ENCODE results near the gene DCLK1. TPM values are rescaled to one million over a fixed set of nuclear protein-coding genes. Genes with fewer than 3 reads are reported as not detected.

The DCLK1 gene
- total RNA-seq, 1 donor from 2014 or later = 9.1 TPM

DNA sequence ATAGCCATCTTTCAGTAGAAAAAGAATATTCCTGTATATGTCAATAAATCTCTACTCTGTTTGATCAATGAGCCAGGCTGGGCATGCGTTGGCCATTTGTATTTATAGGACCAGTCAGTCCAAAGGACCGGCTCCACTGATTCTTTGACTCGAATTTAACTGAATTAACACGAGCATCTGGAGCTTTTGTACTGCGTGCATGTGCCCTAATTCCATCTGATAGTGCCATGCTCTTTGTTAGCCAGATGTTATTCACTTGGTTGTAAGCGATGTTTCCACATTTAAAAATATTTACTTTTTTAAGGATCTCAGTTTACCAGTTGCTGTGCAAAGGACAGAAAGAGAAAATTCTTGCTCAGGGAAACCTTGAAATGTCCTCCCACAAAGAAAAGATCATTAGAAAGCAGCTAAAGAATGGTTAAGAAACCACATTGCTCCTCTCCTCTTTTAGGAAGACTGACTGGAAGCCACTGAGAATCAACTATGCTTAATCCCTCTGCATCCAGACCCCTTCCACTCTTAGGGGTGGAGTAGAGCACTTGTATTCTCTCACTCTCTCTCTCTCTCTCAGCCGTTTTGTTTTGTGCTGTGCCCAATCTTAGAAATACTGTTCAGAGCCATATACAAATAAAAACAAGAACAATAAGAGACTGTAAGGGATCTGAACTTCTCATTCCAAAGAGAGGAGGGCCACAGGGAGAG, 165.8 kb downstream of the DCLK1 start:
- no peak for DNase-seq (ENCODE audit: extremely low spot score, unreplicated experiment)
- peaks cover 6% of the 10 kb centered on the region for H3K9me3 Mint-ChIP-seq (ENCODE audit: unreplicated experiment)
- TF ChIP-seq, protein P1, sequence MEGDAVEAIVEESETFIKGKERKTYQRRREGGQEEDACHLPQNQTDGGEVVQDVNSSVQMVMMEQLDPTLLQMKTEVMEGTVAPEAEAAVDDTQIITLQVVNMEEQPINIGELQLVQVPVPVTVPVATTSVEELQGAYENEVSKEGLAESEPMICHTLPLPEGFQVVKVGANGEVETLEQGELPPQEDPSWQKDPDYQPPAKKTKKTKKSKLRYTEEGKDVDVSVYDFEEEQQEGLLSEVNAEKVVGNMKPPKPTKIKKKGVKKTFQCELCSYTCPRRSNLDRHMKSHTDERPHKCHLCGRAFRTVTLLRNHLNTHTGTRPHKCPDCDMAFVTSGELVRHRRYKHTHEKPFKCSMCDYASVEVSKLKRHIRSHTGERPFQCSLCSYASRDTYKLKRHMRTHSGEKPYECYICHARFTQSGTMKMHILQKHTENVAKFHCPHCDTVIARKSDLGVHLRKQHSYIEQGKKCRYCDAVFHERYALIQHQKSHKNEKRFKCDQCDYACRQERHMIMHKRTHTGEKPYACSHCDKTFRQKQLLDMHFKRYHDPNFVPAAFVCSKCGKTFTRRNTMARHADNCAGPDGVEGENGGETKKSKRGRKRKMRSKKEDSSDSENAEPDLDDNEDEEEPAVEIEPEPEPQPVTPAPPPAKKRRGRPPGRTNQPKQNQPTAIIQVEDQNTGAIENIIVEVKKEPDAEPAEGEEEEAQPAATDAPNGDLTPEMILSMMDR (IDR thresholded peaks at IDR 0.05) = no peak
- no peak overlapping the region for H3K4me3 Mint-ChIP-seq (ENCODE audit: unreplicated experiment)
- H3K36me3 Mint-ChIP-seq (ENCODE audit: unreplicated experiment) = peaks cover 2% of the 10 kb centered on the region
- no peak overlapping the region for H3K27ac Mint-ChIP-seq (ENCODE audit: unreplicated experiment)
- H3K4me1 Mint-ChIP-seq (ENCODE audit: unreplicated experiment) = peaks cover 25% of the 10 kb centered on the region
- H3K27me3 Mint-ChIP-seq (ENCODE audit: unreplicated experiment) = no peaks in the 10 kb centered on the region

DNA sequence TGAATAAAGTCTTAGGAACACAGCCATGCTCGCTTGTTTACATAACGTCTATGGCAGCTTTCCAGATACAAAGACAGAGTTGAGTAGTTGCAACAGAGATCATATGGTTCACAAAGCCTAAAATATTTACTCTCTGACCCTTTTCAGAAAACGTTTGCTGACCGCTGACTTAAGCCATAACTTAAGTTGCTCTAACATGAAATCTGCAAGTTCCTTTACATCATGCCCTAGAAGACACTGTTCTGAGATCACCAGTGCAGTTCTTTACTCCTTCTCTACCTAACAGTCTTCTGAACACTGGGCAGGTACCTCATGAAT, 166.4 kb downstream of the DCLK1 start:
- Mint-ChIP-seq H3K4me3 (ENCODE audit: unreplicated experiment) (no peak overlapping the region), H3K9me3 (ENCODE audit: unreplicated experiment) (peaks cover 4% of the 10 kb centered on the region), H3K27me3 (ENCODE audit: unreplicated experiment) (no peaks in the 10 kb centered on the region), H3K4me1 (ENCODE audit: unreplicated experiment) (peaks cover 29% of the 10 kb centered on the region), H3K27ac (ENCODE audit: unreplicated experiment) (no peak overlapping the region), H3K36me3 (ENCODE audit: unreplicated experiment) (peaks cover 2% of the 10 kb centered on the region)
- TF ChIP-seq, protein P1 (IDR thresholded peaks at IDR 0.05) = no peak
- DNase-seq (ENCODE audit: extremely low spot score, unreplicated experiment) = no peak

DNA sequence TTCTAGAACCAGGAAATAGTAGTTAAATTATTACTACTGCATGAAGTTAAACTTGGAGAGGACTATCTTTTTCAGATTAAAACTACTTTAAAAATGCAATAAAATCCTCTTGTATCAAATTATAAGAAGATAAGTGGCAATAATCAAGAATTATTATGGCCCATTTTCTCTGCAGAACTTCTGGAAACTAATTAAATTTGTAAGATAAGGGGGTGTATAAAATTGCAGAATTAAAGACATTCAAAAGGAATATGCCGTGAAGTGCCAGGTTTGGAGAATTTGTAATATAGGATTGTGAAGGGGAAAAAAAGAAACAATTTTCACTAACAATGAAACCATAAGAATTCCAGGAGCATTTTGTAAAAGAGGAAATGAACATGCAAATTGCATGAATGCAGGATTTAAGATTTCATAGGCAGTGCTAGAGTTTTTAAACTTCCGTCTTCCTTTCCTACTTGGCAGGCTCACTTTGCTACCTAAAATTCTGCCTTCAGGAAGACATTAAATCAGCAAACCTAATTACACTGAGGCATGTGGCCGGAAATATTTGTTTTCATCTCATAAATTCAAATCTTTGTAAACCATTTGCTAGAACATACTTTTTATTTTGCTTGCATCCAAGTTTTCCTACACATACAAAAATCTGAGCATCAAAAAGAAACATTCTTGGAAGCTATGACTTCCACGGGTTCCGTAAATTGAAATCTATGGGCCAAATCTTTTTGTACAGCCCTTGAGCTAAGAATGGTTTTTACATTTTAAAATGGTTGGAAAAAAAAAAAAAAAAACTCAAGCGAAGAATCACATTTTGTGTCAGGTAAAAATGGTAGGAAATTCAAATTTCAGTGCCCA, 166.9 kb downstream of the DCLK1 start:
- peaks cover 2% of the 10 kb centered on the region for H3K36me3 Mint-ChIP-seq (ENCODE audit: unreplicated experiment)
- no peak overlapping the region for H3K4me3 Mint-ChIP-seq (ENCODE audit: unreplicated experiment)
- H3K27ac Mint-ChIP-seq (ENCODE audit: unreplicated experiment) = no peak overlapping the region

DNA sequence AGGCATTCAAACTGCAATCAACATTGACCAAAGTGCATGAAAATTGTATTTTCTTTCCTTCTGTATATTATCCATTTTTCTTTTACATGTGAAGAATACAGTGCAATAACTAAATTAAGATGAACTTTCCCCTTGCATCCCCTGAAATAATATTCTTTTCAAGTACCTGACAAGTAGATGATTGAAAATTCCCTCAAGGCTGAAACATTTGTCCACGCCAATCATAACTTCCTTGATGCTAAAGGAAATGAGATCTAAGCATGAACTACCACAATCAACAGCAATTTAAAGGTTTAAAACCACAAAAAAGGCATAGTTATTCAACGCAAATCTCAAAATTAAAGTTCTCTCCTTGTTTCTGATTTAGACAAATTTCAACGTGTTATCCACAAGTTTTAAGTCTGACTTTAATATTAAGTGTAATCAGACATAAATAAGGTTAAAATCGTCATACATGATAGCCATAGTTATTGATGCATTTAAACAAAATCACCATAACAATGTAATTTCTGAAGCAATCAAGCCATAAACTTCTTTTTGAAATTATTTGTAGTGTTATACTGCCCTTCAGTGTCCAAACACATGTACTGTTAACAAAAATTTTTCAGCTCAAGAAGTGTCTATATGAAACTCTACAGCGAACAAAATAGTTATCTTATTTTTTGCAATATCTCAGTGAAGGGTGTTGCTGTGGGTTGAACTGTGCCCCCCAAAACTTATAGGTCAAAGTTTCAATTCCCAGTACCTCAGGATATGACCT, 169.5 kb downstream of the DCLK1 start:
- Mint-ChIP-seq H3K4me3 (ENCODE audit: unreplicated experiment) (no peak overlapping the region), H3K27me3 (ENCODE audit: unreplicated experiment) (no peaks in the 10 kb centered on the region), H3K4me1 (ENCODE audit: unreplicated experiment) (peaks cover 42% of the 10 kb centered on the region), H3K27ac (ENCODE audit: unreplicated experiment) (no peak overlapping the region), H3K36me3 (ENCODE audit: unreplicated experiment) (no peaks in the 10 kb centered on the region), H3K9me3 (ENCODE audit: unreplicated experiment) (no peaks in the 10 kb centered on the region)
- TF ChIP-seq, protein P1 (IDR thresholded peaks at IDR 0.05) = peak; percentile 58
- no peak for DNase-seq (ENCODE audit: extremely low spot score, unreplicated experiment)

More for the DNA sequence above, 166.9 kb downstream of the DCLK1 start:
- Mint-ChIP-seq H3K27me3 (ENCODE audit: unreplicated experiment) (no peaks in the 10 kb centered on the region), H3K4me1 (ENCODE audit: unreplicated experiment) (peaks cover 35% of the 10 kb centered on the region), H3K9me3 (ENCODE audit: unreplicated experiment) (peaks cover 4% of the 10 kb centered on the region)
- TF ChIP-seq, protein P1 (IDR thresholded peaks at IDR 0.05) = no peak
- no peak for DNase-seq (ENCODE audit: extremely low spot score, unreplicated experiment)
